A549 treated with CORT108297 at 1 μM for 4 hours (cell line): ENCODE results near the gene OSTN. TPM values are rescaled to one million over a fixed set of nuclear protein-coding genes. Genes with fewer than 3 reads are reported as not detected.

ENCODE experiments used
- total RNA-seq: library from RNA; stranded (reverse); fragments of 200-300 nt; extraction: Qiagen RNA extraction; gene quantifications from 5 replicates; pipeline ENCODE4 v1.2.3, GENCODE V29; 2022

OSTN gene, protein sequence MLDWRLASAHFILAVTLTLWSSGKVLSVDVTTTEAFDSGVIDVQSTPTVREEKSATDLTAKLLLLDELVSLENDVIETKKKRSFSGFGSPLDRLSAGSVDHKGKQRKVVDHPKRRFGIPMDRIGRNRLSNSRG
- total RNA-seq: not detected in 5 replicates

DNA sequence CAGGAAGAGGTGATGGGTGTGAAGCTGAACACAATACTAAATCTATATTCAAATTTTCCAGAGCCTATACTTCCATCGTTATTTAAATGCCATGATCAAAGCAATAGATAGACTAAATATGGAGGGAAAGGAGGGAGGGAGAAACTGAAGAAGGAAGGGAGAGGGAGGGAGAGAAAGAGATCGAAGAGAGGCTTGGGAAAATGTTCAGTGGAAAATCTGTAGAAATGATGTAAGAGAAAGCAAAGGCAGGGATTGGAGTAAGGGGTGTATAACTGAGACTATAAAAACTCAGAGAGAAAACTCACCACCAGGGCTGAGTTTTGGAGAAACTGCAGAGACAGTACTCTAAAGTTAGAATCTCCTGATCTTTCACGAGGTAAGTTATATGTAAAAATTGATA lies at the start of gene OSTN:
OSTN (plus strand) TSS at position 310 of the 400 bp plus-strand sequence. CDS start 13,292 bp downstream, outside the sequence.

Other genes starting within 250 kb of the OSTN start
- gene CCDC50, start 130.2 kb downstream of the OSTN start, total RNA-seq: 24.1 to 30.0 TPM (median 25.7 TPM) in 5 replicates
- 0.05 to 0.16 TPM (median 0.08 TPM) in 5 replicates for gene UTS2B, start 131.3 kb downstream of the OSTN start, total RNA-seq